Measurements from ENCODE around the gene MCM3AP.

The MCM3AP gene

DNA sequence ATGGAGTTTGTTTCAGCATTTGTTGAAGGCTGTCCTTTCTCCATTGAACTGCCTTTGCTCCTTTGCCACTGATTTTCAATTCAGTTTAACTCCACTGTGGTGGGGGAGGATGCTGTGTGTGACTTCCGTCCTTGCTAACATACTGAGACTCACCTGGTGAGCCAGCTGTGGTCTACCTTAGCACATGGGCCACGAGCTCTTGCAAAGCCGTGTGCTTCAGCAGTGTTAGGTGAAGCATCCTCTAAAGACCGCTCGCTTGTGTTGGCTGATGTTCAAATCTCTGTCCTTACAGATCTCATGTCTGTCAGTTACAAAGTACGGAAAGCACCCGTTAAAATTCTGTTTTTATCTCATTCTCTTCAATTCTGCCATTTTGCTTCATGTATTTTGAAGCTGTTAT is 97.6 kb downstream of the MCM3AP start:
- no peak for DNase-seq

DNA sequence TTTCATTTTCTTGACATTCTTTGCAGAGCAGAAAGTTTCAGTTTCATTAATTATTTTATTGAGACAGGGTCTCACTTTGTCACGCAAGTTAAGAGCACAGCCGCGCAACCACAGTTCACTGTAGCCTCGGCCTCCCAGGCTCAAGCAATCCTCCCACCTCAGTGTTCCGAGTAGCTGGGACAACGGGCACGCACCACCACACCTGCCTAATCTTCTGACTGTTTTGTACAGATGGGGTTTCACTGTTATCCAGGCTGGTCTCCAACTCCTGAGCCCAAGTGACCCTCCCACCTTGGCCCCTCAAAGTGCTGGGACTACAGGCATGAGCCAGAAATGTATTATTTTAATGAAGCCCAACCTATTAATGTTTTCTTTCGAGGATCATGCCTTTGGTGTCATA is 98.2 kb downstream of the MCM3AP start:
- no peak for DNase-seq

DNA sequence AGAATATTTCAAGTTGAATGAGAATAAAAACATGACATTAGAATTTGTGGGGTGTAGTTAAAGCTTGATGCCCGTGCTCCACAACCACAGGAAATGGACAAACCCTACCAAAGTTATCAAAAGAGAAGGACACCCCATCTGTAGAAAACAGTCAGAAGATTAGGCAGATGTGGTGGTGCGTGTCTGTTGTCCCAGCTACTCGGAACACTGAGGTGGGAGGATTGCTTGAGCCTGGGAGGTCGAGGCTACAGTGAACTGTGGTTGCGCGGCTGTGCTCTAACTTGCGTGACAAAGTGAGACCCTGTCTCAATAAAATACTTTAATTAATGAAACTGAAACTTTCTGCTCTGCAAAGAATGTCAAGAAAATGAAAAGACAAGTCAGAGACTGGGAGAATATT is 99.7 kb downstream of the MCM3AP start:
- no peak for DNase-seq

Data from hypothalamus (tissue), 51 donors.